ENCODE results near the gene SECISBP2.

SECISBP2 gene

GRCh38 chr9:89347651-89348050 lies 29.4 kb downstream of the SECISBP2 start:
- DNase-seq (ENCODE audit: low read depth) = no peak

- no peak for DNase-seq (ENCODE audit: low read depth)
Measured at GRCh38 chr9:89349607-89350006, 31.3 kb downstream of the SECISBP2 start.

GRCh38 chr9:89350988-89351557 lies 32.8 kb downstream of the SECISBP2 start:
- DNase-seq (ENCODE audit: low read depth) = no peak

GRCh38 chr9:89351584-89352300 lies 33.4 kb downstream of the SECISBP2 start:
- no peak for DNase-seq (ENCODE audit: low read depth)

- no peak for DNase-seq (ENCODE audit: low read depth)
Measured at GRCh38 chr9:89352451-89352850, 34.2 kb downstream of the SECISBP2 start.

- DNase-seq (ENCODE audit: low read depth) = no peak
Measured at GRCh38 chr9:89352874-89353649, 34.8 kb downstream of the SECISBP2 start.

- no peak for DNase-seq (ENCODE audit: low read depth)
Measured at GRCh38 chr9:89353989-89354388, 35.7 kb downstream of the SECISBP2 start.

- DNase-seq (ENCODE audit: low read depth) = no peak
Measured at GRCh38 chr9:89354471-89354870, 36.2 kb downstream of the SECISBP2 start.

- DNase-seq (ENCODE audit: low read depth) = no peak
Measured at GRCh38 chr9:89356782-89357181, 38.5 kb downstream of the SECISBP2 start.

- no peak for DNase-seq (ENCODE audit: low read depth)
Measured at GRCh38 chr9:89357331-89358197, 39.3 kb downstream of the SECISBP2 start.

- no peak for DNase-seq (ENCODE audit: low read depth)
Measured at GRCh38 chr9:89358376-89358916, 40.1 kb downstream of the SECISBP2 start.

GRCh38 chr9:89358985-89359384 lies 40.7 kb downstream of the SECISBP2 start:
- DNase-seq (ENCODE audit: low read depth) = no peak

- no peak for DNase-seq (ENCODE audit: low read depth)
Measured at GRCh38 chr9:89359751-89360261, 41.5 kb downstream of the SECISBP2 start.

- no peak for DNase-seq (ENCODE audit: low read depth)
Measured at GRCh38 chr9:89360465-89360864, 42.2 kb downstream of the SECISBP2 start.

- no peak for DNase-seq (ENCODE audit: low read depth)
Measured at GRCh38 chr9:89361031-89361430, 42.7 kb downstream of the SECISBP2 start.

- no peak for DNase-seq (ENCODE audit: low read depth)
Measured at GRCh38 chr9:89361816-89362646, 43.7 kb downstream of the SECISBP2 start.

GRCh38 chr9:89362647-89363310 lies 44.5 kb downstream of the SECISBP2 start:
- no peak for DNase-seq (ENCODE audit: low read depth)

GRCh38 chr9:89363311-89363670 lies 45.0 kb downstream of the SECISBP2 start:
- DNase-seq (ENCODE audit: low read depth) = no peak

GRCh38 chr9:89363921-89364665 lies 45.8 kb downstream of the SECISBP2 start:
- no peak for DNase-seq (ENCODE audit: low read depth)
